ENCODE results near the gene NDUFB7. TPM values are rescaled to one million over a fixed set of nuclear protein-coding genes. Genes with fewer than 3 reads are reported as not detected.

NDUFB7 gene
- total and polyA plus RNA-seq, 2 of the 8 experiments (the other 6 are each of a cell fraction or from before 2014, with no cell fraction given) = 151 to 740 TPM

GRCh38 chr19:14571695-14572490 lies at the start of gene NDUFB7 (continued):
- TF ChIP-seq NRF1 (IDR thresholded peaks at IDR 0.05; ENCODE audit: low read depth, low read length) (peak; percentile 55), ZNF274 (IDR thresholded peaks at IDR 0.05; ENCODE audit: borderline replicate concordance, extremely low read depth, low read length) (no peak), CEBPB (IDR thresholded peaks at IDR 0.05; ENCODE audit: low read depth, low read length) (0 out of 2 replicates have a peak, but pooled peaks have one; percentile 4), SUZ12 (IDR thresholded peaks at IDR 0.05; ENCODE audit: low read length) (no peak), CTBP2 (IDR thresholded peaks at IDR 0.05; ENCODE audit: borderline replicate concordance, insufficient read depth, insufficient read length, low read length) (no peak), EP300 (IDR thresholded peaks at IDR 0.05; ENCODE audit: borderline replicate concordance in 1 of 2, low read depth in 2 of 2, low read length in 2 of 2) (no peak), SP1 (IDR thresholded peaks at IDR 0.05; ENCODE audit: low read depth, low read length) (peak; percentile 23; the same call in 1 of the 2 replicates), RFX5 (IDR thresholded peaks at IDR 0.05; ENCODE audit: borderline replicate concordance, low read depth, low read length) (no peak), KDM5A (IDR thresholded peaks at IDR 0.05; ENCODE audit: low read length) (0 out of 2 replicates have a peak, but pooled peaks have one; percentile 37), KDM4A (IDR thresholded peaks at IDR 0.05; ENCODE audit: low read depth, low read length, severe bottlenecking) (no peak), TAF7 (optimal IDR thresholded peaks at IDR 0.05; ENCODE audit: borderline replicate concordance, low read depth, low read length) (peak; percentile 75), HDAC2 (IDR thresholded peaks at IDR 0.05; ENCODE audit: borderline replicate concordance in 1 of 2, low read depth in 2 of 2, low read length in 2 of 2) (no peak), ASH2L (IDR thresholded peaks at IDR 0.05; ENCODE audit: low read length) (peak; percentile 84), SP4 (IDR thresholded peaks at IDR 0.05; ENCODE audit: low read length) (no peak), SRF (IDR thresholded peaks at IDR 0.05; ENCODE audit: low read depth, low read length) (no peak), USF2 (IDR thresholded peaks at IDR 0.05; ENCODE audit: low read length) (no peak), POU5F1 (IDR thresholded peaks at IDR 0.05; ENCODE audit: low read depth, low read length) (no peak), RBBP5 (IDR thresholded peaks at IDR 0.05; ENCODE audit: borderline replicate concordance, low read depth, low read length) (peak; percentile 64; the same call in 1 of the 2 replicates), HDAC6 (IDR thresholded peaks at IDR 0.05; ENCODE audit: low read depth, low read length) (no peak), SIN3A (conservative IDR thresholded peaks at IDR 0.05 in 1 of 2, IDR thresholded peaks at IDR 0.05 in 1 of 2; ENCODE audit: low read depth in 1 of 2, low read length in 2 of 2) (peak in 1 of 2 experiments; percentile 82; a peak in 1 of 4 replicates)

All from H1 (cell line).